ENCODE data around the gene ADTRP. TPM values are rescaled to one million over a fixed set of nuclear protein-coding genes. Genes with fewer than 3 reads are reported as not detected.

The ADTRP gene
- total and polyA plus RNA-seq, 10 of the 15 experiments (the other 5 are each of a cell fraction or from before 2014, with no cell fraction given), result 0.10 to 2.6 (median 2.1) TPM

DNA sequence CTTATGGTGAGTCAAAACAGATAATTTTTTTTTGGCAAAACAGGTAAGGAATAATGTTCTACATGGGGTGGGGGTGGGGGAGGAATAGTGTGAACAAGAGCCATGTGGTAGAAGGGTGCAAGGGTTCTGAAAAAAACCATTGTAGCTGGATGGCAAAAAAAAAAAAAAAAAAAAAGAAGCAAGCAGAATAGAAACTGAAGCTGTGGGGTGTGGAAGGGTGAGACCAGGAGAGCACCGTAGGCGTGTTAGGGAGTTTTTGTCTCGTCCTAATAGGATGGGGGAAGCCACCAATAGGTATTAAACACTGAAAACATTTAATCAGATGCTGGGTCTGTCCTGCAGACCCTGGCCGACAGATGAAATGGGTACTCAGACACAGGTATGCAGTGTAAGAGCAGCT, 110.1 kb downstream of the ADTRP start:
- Histone ChIP-seq H3K9ac (ENCODE audit: control insufficient read depth, insufficient read depth, low read length) (no peak overlapping the region), H4K20me1 (ENCODE audit: control insufficient read depth, insufficient read depth) (no peaks in the 10 kb centered on the region), H3K27me3 (replicated peaks in 1 of 2; ENCODE audit: control insufficient read depth in 2 of 2, insufficient read depth in 2 of 2, low read length in 1 of 2) (no peaks in the 10 kb centered on the region), H3K27ac (ENCODE audit: control insufficient read depth, insufficient read depth) (no peak overlapping the region), H2AFZ (ENCODE audit: control insufficient read depth, low read depth, low read length) (peak overlapping the region; percentile 25; the same call in 1 of the 2 replicates), H3K4me3 (no peak overlapping the region), H3K4me1 (ENCODE audit: control insufficient read depth, insufficient read depth, low read length) (no peaks in the 10 kb centered on the region), H3K79me2 (ENCODE audit: control insufficient read depth, insufficient read depth, low read length) (no peaks in the 10 kb centered on the region), H3K9me3 (replicated peaks; ENCODE audit: control insufficient read depth, insufficient read depth, low read length) (peaks cover 3% of the 10 kb centered on the region; the same call in 2 of the 3 replicates), H3K4me2 (ENCODE audit: control insufficient read depth, insufficient read depth) (peak overlapping the region; percentile 41; the same call in 1 of the 2 replicates), H3K36me3 (ENCODE audit: control insufficient read depth in 2 of 2, insufficient read depth in 2 of 2, low read length in 1 of 2) (no peaks in the 10 kb centered on the region)
- CTCF ChIA-PET, result interaction anchor here (0.6 to 4.3 kb wide), 8 partner anchors 13 to 622 kb away, joined by 3 to 34 read pairs (median 4); partner anchors contain the start of gene EDN1
- intact Hi-C loops (cut with micrococcal nuclease; ENCODE audit: unreplicated experiment), result no loop called here
- SMC1A ChIA-PET (ENCODE audit: uncharacterized antibody, unreplicated experiment), result interaction anchor here (0.6 to 6.1 kb wide), 12 partner anchors 8 to 1024 kb away, joined by 3 to 42 read pairs (median 3); partner anchors contain the start of gene EDN1
- no TSS peak for BruUV-seq (replicated peaks)
- TF ChIP-seq TAF1 (IDR thresholded peaks at IDR 0.05; ENCODE audit: borderline replicate concordance, low read depth, low read length) (no peak), ZNF384 (IDR thresholded peaks at IDR 0.05; ENCODE audit: borderline replicate concordance, low read depth, low read length) (peak; percentile 77; the same call in 1 of the 2 replicates)
- 25% methylated on average over 4 of the region's 4 CpGs for WGBS (ENCODE audit: insufficient coverage, insufficient replicate concordance, low lambda C conversion rate, missing lambda C conversion rate)
- in situ Hi-C loops (cut with MboI), result no loop called here
- DNase-seq (ENCODE audit: low read depth, low spot score) (no peak), FAIRE-seq (no peak), ATAC-seq (peak; percentile 68)
- RAD21 ChIA-PET (ENCODE audit: unreplicated experiment), result interaction anchor here (1.4 to 2.6 kb wide), 5 partner anchors 8 to 345 kb away, joined by 4 to 14 read pairs (median 7); no protein-coding TSS in a partner anchor
- POLR2A ChIA-PET, result interaction anchor here (0.6 kb wide), 2 partner anchors 48 to 619 kb away, joined by 4 to 6 read pairs; no protein-coding TSS in a partner anchor

DNA sequence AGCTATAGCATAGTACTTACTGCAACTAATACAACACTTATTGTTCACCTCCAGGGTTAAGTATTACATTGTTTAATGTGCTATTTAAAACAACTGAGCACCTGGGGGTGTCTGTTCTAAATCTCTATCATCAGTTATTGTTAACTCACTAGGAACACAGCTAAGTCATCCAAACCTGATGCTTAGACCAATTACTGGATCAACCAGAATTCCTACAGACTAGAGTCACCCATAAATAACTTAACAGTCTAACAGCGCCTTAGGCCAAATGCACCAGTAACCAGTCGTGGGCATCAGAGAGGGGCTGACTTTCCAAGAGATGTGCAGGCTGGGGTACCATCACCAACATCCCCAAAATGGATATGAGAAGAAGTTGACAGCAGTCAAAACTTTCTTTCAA, 110.7 kb downstream of the ADTRP start:
- in situ Hi-C loops (cut with MboI), result no loop called here
- Histone ChIP-seq H2AFZ (ENCODE audit: control insufficient read depth, low read depth, low read length) (no peak overlapping the region), H3K9me3 (replicated peaks; ENCODE audit: control insufficient read depth, insufficient read depth, low read length) (peaks cover 3% of the 10 kb centered on the region; the same call in 2 of the 3 replicates), H3K27me3 (replicated peaks in 1 of 2; ENCODE audit: control insufficient read depth in 2 of 2, insufficient read depth in 2 of 2, low read length in 1 of 2) (no peaks in the 10 kb centered on the region), H4K20me1 (ENCODE audit: control insufficient read depth, insufficient read depth) (no peaks in the 10 kb centered on the region), H3K79me2 (ENCODE audit: control insufficient read depth, insufficient read depth, low read length) (no peaks in the 10 kb centered on the region), H3K4me2 (ENCODE audit: control insufficient read depth, insufficient read depth) (no peak overlapping the region), H3K36me3 (ENCODE audit: control insufficient read depth in 2 of 2, insufficient read depth in 2 of 2, low read length in 1 of 2) (no peaks in the 10 kb centered on the region), H3K27ac (ENCODE audit: control insufficient read depth, insufficient read depth) (no peak overlapping the region), H3K9ac (ENCODE audit: control insufficient read depth, insufficient read depth, low read length) (no peak overlapping the region), H3K4me1 (ENCODE audit: control insufficient read depth, insufficient read depth, low read length) (no peaks in the 10 kb centered on the region), H3K4me3 (no peak overlapping the region)
- 53% methylated on average over 2 of the region's 2 CpGs for WGBS (ENCODE audit: insufficient coverage, insufficient replicate concordance, low lambda C conversion rate, missing lambda C conversion rate)
- BruUV-seq (replicated peaks), result no TSS peak
- RAD21 ChIA-PET (ENCODE audit: unreplicated experiment), result interaction anchor here (0.9 to 2.6 kb wide), 5 partner anchors 12 to 346 kb away, joined by 3 to 14 read pairs (median 7); no protein-coding TSS in a partner anchor
- no peak for ATAC-seq
- intact Hi-C loops (cut with micrococcal nuclease; ENCODE audit: unreplicated experiment), result no loop called here
- DNase-seq (ENCODE audit: low read depth, low spot score), result no peak
- POLR2A ChIA-PET, result interaction anchor here (0.6 to 0.9 kb wide), 2 partner anchors 72 to 619 kb away, joined by 4 to 6 read pairs; no protein-coding TSS in a partner anchor
- CTCF ChIA-PET, result interaction anchor here (0.9 to 4.3 kb wide), 7 partner anchors 12 to 623 kb away, joined by 3 to 34 read pairs (median 5); partner anchors contain the start of gene EDN1
- TF ChIP-seq BMI1 (IDR thresholded peaks at IDR 0.05; ENCODE audit: borderline replicate concordance), result no peak
- no peak for TF ChIP-seq EP300 (IDR thresholded peaks at IDR 0.05; ENCODE audit: borderline replicate concordance in 1 of 2, control insufficient read depth in 1 of 2, low read depth in 2 of 2, low read length in 2 of 2)
- TF ChIP-seq POLR2AphosphoS2 (IDR thresholded peaks at IDR 0.05; ENCODE audit: low read depth, low read length), result no peak
- no peak for TF ChIP-seq ESRRA (IDR thresholded peaks at IDR 0.05; ENCODE audit: low read length)
- TF ChIP-seq, protein P1, sequence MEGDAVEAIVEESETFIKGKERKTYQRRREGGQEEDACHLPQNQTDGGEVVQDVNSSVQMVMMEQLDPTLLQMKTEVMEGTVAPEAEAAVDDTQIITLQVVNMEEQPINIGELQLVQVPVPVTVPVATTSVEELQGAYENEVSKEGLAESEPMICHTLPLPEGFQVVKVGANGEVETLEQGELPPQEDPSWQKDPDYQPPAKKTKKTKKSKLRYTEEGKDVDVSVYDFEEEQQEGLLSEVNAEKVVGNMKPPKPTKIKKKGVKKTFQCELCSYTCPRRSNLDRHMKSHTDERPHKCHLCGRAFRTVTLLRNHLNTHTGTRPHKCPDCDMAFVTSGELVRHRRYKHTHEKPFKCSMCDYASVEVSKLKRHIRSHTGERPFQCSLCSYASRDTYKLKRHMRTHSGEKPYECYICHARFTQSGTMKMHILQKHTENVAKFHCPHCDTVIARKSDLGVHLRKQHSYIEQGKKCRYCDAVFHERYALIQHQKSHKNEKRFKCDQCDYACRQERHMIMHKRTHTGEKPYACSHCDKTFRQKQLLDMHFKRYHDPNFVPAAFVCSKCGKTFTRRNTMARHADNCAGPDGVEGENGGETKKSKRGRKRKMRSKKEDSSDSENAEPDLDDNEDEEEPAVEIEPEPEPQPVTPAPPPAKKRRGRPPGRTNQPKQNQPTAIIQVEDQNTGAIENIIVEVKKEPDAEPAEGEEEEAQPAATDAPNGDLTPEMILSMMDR (IDR thresholded peaks at IDR 0.05 in 2 of 3, conservative IDR thresholded peaks at IDR 0.05 in 1 of 3; ENCODE audit: control insufficient read depth in 2 of 3, extremely low read depth in 1 of 3, insufficient read depth in 1 of 3, low read depth in 3 of 3, low read length in 3 of 3), result no peak
- TF ChIP-seq NFIC (IDR thresholded peaks at IDR 0.05; ENCODE audit: low read depth, low read length), result no peak
- no peak for FAIRE-seq
- SMC1A ChIA-PET (ENCODE audit: uncharacterized antibody, unreplicated experiment), result interaction anchor here (0.6 to 6.1 kb wide), 6 partner anchors 11 to 1024 kb away, joined by 3 to 42 read pairs (median 3); partner anchors contain the start of gene EDN1
